ENCODE data around the gene NAE1. TPM values are rescaled to one million over a fixed set of nuclear protein-coding genes. Genes with fewer than 3 reads are reported as not detected.

Gene NAE1
- polyA plus RNA-seq, 2 of the 4 experiments (the other 2 are of a cell fraction) = 96.2 to 132 TPM

GRCh38 chr16:66758086-66758485, 72.7 kb downstream of the NAE1 start:
- TF ChIP-seq EHMT2 (IDR thresholded peaks at IDR 0.05; ENCODE audit: low read depth) = no peak
- no peak overlapping the region for H3K4me3 ChIP-seq
- DNase-seq (ENCODE audit: low read depth in 1 of 2, low spot score in 1 of 2) (no peak), FAIRE-seq (no peak), ATAC-seq (no peak)
- no peak overlapping the region for H3K27ac ChIP-seq
- H3K9me3 ChIP-seq = no peaks in the 10 kb centered on the region
- H3K4me2 ChIP-seq = no peak overlapping the region
- H3K4me1 ChIP-seq = no peaks in the 10 kb centered on the region
- CTCF ChIA-PET = interaction anchor here (1.2 to 1.3 kb wide), 2 partner anchors 26 to 109 kb away, joined by 3 read pairs; no protein-coding TSS in a partner anchor
- POLR2A ChIA-PET = no interaction called here

GRCh38 chr16:66754819-66755218, 76.0 kb downstream of the NAE1 start:
- no peak for FAIRE-seq
- no peak overlapping the region for H3K4me3 ChIP-seq
- ChIA-PET CTCF (interaction anchor here (0.8 to 2.8 kb wide), 7 partner anchors 13 to 118 kb away, joined by 3 to 9 read pairs (median 6); partner anchors contain the start of gene NAE1), POLR2A (no interaction called here)
- H3K9me3 ChIP-seq = no peaks in the 10 kb centered on the region
- 28% methylated on average over 3 of the region's 3 CpGs for WGBS (ENCODE audit: missing lambda C conversion rate)
- no peak overlapping the region for H3K27ac ChIP-seq
- H3K4me2 ChIP-seq = no peak overlapping the region
- peaks cover 6% of the 10 kb centered on the region for H3K4me1 ChIP-seq
- no peak for ATAC-seq
- no peak for TF ChIP-seq JUN (IDR thresholded peaks at IDR 0.05)
- TF ChIP-seq, protein P1, sequence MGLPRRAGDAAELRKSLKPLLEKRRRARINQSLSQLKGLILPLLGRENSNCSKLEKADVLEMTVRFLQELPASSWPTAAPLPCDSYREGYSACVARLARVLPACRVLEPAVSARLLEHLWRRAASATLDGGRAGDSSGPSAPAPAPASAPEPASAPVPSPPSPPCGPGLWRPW (IDR thresholded peaks at IDR 0.05) = no peak
- TF ChIP-seq ZC3H11A (IDR thresholded peaks at IDR 0.05) = no peak
- TF ChIP-seq ATOH8 (CRISPR knock-in tag; IDR thresholded peaks at IDR 0.05; ENCODE audit: low read depth) = no peak
- TF ChIP-seq SREBF2 (IDR thresholded peaks at IDR 0.05) = no peak
- no peak for TF ChIP-seq KDM1A (IDR thresholded peaks at IDR 0.05; ENCODE audit: low read depth)
- TF ChIP-seq, protein P2, sequence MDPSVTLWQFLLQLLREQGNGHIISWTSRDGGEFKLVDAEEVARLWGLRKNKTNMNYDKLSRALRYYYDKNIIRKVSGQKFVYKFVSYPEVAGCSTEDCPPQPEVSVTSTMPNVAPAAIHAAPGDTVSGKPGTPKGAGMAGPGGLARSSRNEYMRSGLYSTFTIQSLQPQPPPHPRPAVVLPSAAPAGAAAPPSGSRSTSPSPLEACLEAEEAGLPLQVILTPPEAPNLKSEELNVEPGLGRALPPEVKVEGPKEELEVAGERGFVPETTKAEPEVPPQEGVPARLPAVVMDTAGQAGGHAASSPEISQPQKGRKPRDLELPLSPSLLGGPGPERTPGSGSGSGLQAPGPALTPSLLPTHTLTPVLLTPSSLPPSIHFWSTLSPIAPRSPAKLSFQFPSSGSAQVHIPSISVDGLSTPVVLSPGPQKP (IDR thresholded peaks at IDR 0.05; ENCODE audit: low read depth, low read length) = no peak
- TF ChIP-seq POLR2A (IDR thresholded peaks at IDR 0.05; ENCODE audit: low read length) = no peak
- TF ChIP-seq REST (IDR thresholded peaks at IDR 0.05) = no peak
- TF ChIP-seq, protein P3, sequence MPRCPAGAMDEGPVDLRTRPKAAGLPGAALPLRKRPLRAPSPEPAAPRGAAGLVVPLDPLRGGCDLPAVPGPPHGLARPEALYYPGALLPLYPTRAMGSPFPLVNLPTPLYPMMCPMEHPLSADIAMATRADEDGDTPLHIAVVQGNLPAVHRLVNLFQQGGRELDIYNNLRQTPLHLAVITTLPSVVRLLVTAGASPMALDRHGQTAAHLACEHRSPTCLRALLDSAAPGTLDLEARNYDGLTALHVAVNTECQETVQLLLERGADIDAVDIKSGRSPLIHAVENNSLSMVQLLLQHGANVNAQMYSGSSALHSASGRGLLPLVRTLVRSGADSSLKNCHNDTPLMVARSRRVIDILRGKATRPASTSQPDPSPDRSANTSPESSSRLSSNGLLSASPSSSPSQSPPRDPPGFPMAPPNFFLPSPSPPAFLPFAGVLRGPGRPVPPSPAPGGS (IDR thresholded peaks at IDR 0.05) = no peak
- TF ChIP-seq GATA3 (IDR thresholded peaks at IDR 0.05; ENCODE audit: borderline replicate concordance) = no peak
- TF ChIP-seq CEBPB (IDR thresholded peaks at IDR 0.05) = no peak
- TF ChIP-seq, protein P4, sequence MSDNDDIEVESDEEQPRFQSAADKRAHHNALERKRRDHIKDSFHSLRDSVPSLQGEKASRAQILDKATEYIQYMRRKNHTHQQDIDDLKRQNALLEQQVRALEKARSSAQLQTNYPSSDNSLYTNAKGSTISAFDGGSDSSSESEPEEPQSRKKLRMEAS (IDR thresholded peaks at IDR 0.05) = no peak
- TF ChIP-seq HDAC2 (IDR thresholded peaks at IDR 0.05) = no peak
- no peak for TF ChIP-seq CBX8 (IDR thresholded peaks at IDR 0.05)
- DNase-seq (ENCODE audit: low read depth in 1 of 2, low spot score in 1 of 2) = no peak

DNA sequence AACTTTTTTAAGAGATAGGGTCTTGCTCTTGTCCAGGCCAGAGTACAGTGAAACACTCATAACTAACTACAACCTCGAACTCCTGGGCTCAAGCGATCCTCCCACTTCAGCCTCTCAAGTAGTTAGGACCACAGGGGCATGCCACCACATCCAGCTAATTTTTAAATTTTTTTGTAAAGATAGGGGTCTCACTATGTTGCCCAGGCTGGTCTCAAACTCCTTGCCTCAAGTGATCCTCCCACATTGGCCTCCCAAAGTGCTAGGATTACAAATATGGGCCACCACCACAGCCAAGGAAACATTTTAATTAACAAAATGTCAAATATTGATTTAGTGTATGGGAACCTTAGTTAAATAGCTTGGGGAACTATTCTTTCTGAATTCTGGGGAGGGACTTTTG, 76.6 kb downstream of the NAE1 start:
- TF ChIP-seq FOSL2 (IDR thresholded peaks at IDR 0.05) (no peak), FOSL2 (CRISPR knock-in tag; IDR thresholded peaks at IDR 0.05) (no peak), JUN (IDR thresholded peaks at IDR 0.05) (no peak), TFCP2L1 (CRISPR knock-in tag; IDR thresholded peaks at IDR 0.05) (no peak), CBX8 (IDR thresholded peaks at IDR 0.05) (no peak), USF2 (IDR thresholded peaks at IDR 0.05) (no peak), FOXS1 (CRISPR knock-in tag; IDR thresholded peaks at IDR 0.05) (no peak), REST (IDR thresholded peaks at IDR 0.05) (no peak)
- TF ChIP-seq, protein P5, sequence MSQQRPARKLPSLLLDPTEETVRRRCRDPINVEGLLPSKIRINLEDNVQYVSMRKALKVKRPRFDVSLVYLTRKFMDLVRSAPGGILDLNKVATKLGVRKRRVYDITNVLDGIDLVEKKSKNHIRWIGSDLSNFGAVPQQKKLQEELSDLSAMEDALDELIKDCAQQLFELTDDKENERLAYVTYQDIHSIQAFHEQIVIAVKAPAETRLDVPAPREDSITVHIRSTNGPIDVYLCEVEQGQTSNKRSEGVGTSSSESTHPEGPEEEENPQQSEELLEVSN (IDR thresholded peaks at IDR 0.05; ENCODE audit: borderline replicate concordance, low read depth) = no peak
- no peak overlapping the region for H3K27ac ChIP-seq
- WGBS (ENCODE audit: missing lambda C conversion rate) = 79% methylated on average over 2 of the region's 2 CpGs
- CTCF ChIA-PET = interaction anchor here (0.8 to 4.0 kb wide), 8 partner anchors 8 to 115 kb away, joined by 3 to 40 read pairs (median 6); partner anchors contain the start of gene NAE1
- FAIRE-seq (no peak), ATAC-seq (no peak), DNase-seq (ENCODE audit: low read depth in 1 of 2, low spot score in 1 of 2) (no peak)
- H3K9me3 ChIP-seq = no peaks in the 10 kb centered on the region
- H3K4me3 ChIP-seq = no peak overlapping the region
- H3K4me2 ChIP-seq = no peak overlapping the region
- H3K4me1 ChIP-seq = peaks cover 12% of the 10 kb centered on the region
- POLR2A ChIA-PET = no interaction called here
